Cortex of kidney (tissue), 1 donor: ENCODE data around the gene LSM3.

Experiments used
- DNase-seq: peaks from one replicate; lab custom pipeline; 2025; lab: John Stamatoyannopoulos, UW

The LSM3 gene

DNA sequence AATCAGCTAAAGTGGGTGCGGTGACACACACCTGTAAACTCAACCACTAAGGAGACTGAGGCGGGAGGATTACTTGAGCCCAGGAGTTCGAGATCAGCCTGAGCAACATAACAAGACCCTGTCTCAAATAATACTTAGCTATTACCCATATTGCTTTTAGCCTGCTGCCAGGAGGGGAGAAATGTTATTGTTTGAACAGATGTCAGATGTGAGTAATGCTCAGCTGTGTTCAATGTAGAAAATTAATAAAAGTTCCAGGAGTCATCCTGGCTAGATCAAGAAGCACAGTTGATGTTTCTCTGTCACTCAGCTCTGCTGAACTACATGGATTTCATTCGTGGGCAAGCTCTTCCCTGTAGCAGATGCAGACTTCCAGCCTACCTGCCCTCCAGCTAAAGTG, 22.2 kb downstream of the LSM3 start:
- DNase-seq = no peak

DNA sequence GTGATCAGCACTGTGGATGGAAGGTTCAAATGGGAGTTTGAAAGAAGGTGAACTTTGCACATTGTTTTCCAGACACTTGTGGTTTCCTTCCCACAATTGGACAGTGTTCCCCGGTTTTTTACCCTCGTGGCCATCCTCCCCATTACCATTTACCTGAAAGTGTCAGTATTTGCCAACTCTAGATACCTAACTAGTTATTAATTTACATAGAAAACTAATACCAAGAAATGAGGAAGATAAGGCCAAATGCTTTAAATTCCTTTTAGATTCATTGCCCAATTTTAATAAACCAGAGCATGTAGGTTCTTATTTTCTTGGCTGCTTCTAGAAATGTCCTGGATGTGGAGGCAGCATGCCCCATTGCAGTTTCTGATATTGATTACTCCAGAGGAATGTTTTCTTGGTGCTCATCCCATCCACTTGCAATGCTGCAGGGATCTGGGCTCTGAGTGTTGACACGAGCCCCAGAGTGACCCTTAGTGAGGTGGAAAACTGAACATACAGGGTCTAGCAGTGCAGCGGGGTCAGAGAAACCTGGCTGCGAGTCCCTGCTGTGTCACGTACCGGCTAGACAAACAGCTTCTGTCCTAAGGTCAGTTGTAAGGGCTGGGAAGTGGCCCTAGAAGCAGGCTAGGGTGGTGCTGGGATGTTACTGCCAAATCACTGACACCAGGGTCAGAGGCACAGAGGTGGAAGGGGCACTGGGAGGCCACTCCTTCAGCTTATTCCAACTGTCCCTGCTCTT, 23.5 kb downstream of the LSM3 start:
- no peak for DNase-seq

DNA sequence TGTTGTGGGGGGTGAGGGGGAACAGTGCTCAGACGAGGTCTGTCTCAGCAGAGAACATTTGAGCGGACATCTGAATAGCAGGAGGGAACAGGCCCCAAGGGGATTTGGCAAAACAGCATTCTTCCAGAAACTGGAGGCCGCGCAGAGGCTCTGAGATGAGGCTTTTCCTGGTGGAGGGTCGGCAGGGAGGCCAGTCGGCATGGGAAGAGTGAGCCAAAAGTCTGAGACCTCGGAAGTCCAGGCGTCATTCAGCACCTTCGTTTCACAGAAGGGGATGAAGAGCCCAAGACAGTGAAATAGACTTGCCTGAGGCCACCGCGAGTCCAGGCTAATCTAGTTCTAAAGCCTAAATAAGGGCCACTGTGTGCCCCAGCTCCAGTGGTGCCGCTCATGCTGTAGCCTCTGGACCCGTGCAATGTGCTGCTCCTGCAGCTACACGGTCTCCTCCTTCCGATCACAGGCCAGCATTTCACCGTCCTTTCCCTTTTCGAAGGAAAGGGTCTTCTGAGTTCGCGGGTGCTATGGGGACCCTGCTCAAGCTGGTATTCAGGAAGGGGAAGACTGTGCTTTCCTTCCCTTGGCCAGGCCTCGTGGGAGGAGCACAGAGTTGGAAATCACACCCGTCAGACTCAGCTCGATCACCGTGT, 24.4 kb downstream of the LSM3 start:
- DNase-seq = no peak

DNA sequence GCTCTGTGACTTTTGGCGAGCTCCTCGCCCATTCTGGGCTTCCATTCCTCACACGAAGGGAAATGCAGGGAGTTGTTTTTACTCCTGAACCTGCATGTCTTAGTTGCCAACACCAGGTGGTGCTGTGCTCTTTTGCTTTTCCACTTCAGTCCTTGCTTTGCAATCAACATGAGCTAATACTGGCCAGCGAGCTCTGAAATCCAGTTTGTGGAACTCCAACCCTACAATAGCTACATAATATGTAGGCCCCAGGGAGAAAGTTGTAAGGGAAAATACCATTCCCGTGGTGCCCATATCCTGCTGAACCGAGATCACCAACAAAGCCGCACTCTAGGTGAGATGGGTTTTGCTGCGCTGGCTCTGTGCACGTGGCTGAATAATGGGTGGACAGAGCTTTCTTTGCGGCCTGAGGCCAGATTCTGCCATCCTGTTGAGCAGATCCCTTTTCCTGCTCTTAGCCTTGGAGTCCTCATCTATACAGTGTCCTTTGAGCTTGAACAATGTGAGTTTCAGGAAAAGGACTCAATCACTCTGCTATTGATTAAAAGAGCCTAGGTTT, 25.0 kb downstream of the LSM3 start:
- DNase-seq = no peak

DNA sequence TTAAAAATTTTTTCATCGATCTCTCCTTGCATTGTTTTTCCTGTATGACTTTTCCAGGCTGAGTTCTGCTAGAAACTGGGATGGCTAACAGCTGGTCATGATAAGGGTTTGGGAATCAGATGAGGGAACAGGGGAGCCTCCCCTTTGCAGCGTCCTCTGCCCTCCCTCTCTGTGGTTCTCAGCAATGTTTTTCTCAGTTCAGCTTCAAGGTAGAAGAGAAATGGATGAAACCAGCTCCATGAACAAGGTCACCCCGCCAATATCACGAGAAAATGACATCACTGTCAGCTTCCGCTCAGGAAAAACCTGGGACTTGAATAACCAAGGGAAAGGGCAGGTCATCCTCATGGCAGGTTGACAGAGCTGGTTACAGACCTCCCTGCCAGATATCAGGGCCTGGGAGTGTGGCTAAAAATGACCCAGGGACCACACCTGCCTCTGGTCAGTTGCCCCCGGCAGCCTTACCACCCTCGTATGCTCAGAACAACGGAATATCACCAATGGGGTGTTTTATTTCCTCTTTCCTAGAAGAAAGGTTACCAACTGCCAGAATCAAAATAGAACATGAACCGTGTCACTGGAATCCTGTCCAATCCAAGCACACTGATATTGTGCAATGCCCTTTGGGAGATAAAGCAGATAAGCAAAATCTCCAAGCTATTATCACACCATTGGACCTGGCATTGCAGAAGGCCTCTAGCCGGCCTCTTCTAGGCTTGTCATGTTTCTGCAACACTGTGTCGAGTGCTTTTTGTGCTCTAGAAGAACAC, 26.1 kb downstream of the LSM3 start:
- DNase-seq = no peak

DNA sequence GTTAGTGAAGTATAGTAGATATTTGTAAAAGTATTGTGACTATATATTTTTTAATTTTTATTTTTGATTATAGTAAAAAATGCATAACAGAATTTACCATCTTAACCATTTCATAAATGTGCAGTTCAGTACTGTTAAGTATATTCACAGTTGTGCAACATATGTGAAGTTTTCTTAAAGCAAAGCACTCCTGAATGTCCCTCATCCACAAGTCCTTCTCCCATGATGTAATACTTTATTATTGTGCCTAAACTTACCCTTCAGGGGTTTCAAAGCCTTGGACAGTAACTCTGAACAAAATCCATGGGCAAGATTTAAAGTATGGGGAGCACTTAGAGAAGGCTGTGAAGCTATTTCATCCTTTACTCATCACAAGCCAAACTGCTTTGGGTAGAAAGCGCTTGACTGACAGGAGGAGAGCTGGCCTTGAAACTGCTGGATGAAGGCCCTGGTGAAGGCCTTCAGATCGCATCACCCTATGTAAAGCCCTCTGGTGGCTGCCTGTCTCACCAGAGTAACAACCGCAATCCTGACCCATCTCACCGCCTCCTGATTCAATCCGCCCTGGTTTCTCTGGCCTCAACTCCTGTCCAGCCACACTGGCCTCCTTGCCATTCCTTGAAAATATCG, 28.0 kb downstream of the LSM3 start:
- no peak for DNase-seq

DNA sequence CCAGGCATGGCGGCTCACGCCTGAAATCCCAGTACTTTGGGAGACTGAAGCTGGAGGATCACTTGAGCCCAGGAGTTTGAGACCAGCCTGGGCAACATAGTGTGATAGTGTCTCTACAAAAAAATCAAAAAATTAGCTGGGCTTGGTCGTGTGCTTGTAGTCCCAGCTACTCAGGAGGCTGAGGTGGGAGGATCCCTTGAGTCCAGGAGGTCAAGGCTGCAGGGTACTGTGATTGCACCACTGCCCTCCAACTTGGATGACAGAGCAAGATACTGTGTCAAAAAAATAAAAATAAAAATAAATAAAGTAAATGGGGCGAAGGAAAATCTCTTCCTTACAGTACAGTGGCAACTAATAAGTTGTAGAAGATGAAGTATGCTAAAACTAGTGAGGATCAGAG, 29.6 kb downstream of the LSM3 start:
- no peak for DNase-seq

DNA sequence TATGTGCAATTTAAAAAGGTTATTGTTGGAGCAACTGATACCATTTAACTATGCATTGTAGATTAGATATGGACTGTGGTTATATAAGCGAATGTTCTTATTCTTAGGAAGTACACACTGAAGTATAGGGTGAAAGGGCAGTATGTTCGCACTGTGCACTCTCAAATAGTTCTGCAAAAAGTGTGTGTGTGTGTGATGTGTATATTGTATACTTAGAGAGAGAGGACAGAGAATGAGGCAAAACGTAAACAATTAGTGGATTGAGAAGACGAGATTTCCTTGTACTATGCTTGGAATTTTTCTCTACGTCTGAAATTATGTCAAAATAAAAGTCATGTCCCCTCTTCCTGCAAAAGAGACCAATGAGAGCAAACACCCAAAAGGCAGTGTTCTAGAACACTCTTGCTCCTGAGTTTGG, 30.4 kb downstream of the LSM3 start:
- DNase-seq = no peak

DNA sequence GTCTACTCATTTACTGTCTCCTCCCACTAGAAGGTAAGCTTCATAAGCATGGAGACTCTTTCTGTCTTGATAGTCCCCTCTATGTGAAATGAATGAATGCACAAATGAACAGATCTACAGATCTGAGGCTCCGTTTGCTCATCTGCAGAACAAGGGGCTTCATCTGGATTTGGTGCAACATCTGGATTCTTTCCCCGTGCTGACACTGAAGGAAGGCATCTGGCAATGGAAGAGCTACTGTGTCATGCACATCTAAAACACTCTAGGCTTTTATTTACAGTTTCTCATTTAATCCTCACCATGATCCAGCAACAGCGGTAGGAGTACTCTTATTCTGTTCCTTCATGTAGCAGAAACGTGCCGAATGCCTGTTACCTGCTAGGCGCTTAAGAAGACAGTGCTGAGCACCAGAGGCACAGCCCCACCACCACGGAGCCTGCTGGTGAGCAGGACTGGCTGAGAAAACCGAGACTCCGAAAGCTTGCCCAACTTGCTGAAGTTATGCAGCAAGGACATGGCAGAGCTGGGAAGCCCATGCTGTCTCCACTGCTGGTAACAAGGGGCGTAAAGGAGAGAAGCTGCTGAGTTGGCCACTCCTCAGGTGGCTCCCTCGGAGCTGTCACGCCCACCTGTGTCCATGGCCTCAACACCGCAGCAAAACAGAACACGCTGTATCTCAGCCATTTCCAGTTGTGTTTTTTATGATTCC, 31.1 kb downstream of the LSM3 start:
- no peak for DNase-seq

DNA sequence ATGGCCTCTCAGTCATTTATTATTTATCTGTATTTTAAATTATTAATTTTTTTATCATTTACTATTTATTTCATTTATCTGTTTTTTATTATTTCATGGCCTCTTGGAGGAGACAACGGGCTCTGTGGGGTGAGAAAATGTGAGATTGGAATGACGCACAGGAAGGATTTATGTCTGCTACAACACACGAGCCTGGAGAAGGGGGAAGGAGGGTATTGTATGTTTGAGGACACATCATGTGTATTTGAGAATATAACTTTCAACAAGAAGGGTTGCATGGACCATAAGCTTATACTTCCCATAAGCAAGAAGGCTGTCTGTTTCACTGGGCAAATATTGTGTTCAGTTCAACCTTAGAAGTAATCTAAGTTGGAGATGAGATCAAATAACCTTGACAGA, 31.7 kb downstream of the LSM3 start:
- no peak for DNase-seq

DNA sequence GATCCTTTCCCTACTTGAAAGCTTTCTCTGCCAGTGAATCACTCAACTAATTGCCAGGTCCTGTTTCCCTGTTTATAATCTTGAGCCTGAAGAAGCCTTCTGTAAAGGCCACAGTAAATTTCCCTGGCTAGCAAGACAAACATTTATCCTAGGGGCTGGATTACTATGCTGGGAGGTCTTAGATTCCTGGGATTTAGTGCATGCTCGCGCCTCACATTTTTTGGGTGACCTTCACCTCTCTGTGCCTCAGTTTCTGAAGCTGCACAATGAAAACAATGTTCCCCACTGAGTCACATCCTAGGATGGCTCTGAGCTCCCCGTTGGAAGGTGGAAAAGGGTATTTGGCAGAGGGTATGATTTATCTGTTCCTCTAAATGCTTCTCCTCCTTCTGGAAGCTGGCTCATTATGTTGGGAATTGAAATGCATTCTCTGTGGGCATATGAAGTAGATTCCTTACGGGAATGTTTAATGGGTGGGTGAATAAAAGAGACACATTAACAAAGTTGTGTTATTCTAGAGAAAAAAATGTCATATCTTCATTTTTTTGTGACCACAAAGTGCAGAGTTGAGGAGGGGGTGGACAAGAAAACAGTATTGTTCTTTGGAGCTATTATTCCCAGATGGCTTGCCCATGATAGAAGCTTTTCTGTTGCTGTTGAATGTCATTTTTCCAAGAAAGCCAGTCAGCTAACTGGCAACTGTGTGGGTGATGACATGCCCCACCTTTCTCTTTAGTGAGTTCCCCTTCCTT, 32.4 kb downstream of the LSM3 start:
- DNase-seq = no peak

DNA sequence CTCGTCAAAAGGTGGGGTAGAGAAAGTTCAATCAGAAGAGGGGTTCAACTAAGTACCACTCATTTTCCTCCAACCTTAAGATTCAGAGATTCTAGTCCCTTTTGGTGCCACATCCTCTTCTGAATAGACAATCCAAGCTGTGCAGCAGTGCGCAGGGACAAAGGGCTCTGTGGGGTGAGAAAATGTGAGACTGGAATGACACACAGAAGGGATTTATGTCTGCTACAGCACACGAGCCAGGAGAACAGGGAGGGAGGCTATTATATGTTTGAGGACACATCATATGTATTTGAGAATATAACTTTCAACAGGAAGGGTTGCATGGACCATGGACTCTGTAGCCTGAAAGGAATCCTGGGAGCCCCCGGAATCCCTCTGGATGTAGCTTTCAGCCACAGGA, 33.0 kb downstream of the LSM3 start:
- DNase-seq = no peak

DNA sequence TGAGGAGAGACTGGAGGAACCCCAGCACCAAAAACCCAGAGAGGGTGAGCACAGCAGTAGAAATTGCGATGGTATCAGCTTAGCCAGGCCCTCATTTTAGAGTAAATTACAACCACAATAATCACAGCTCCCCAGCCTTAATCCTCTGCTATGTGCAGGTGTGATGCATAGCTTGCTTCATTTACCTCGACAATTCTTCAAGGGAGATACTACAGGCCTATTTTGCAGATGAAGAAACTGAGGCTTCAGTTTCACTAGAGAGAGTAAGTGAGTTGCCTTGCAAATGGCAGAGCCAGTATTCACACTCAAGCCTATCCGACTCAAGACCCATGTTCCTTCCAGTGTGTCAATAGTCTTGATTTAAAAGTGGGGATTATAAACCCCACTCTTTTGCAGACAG, 33.4 kb downstream of the LSM3 start:
- no peak for DNase-seq

DNA sequence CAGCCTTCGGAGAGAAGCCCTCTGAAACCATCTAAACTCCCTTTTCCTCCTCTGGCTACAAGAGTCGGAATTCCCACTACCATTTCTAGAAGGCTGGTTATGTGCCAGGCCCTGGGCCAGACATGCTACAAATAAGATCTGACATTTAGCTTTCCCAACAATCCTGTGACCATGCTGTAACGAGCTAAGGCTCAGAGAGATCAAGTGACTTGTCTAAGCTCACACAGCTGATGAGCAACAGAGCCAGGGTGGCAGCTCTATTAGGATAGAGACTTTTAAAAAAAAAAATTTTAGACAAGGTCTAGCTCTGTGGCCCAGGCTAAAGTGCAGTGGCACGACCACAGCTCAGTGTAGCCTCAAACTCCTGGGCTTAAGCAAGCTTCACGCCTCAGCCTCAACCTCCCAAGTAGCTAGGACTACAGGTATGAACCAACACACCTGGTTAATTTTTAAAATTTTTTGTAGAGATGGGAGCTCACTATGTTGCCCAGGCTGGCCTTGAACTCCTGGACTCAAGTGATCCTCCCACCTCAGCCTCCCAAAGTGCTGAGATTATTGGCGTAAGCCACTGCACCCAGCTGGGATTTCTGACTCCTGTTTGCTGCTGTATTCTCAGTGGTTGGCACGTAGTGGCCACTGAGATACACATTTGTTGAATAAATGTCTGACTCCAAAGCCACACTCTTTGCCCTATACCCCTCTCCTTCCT, 34.6 kb downstream of the LSM3 start:
- no peak for DNase-seq

DNA sequence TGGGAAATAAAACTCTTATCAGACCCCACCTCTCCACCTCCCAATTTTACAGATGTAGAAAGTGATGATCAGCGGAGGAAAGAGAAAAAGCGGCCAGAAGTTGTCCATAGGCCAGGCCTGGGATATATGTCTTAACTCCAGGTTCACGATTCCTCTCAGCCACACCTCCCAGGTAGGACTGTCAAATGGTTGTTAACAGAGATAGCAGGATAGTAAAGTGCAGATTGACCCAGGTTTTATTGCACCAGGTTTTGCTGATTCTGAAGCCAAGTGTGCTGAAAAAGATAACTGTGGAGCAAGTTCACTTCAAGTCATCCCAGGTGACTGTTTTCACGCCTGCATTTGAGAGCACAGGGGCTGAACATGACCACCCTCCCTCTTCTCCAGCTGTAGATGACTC, 36.1 kb downstream of the LSM3 start:
- no peak for DNase-seq

DNA sequence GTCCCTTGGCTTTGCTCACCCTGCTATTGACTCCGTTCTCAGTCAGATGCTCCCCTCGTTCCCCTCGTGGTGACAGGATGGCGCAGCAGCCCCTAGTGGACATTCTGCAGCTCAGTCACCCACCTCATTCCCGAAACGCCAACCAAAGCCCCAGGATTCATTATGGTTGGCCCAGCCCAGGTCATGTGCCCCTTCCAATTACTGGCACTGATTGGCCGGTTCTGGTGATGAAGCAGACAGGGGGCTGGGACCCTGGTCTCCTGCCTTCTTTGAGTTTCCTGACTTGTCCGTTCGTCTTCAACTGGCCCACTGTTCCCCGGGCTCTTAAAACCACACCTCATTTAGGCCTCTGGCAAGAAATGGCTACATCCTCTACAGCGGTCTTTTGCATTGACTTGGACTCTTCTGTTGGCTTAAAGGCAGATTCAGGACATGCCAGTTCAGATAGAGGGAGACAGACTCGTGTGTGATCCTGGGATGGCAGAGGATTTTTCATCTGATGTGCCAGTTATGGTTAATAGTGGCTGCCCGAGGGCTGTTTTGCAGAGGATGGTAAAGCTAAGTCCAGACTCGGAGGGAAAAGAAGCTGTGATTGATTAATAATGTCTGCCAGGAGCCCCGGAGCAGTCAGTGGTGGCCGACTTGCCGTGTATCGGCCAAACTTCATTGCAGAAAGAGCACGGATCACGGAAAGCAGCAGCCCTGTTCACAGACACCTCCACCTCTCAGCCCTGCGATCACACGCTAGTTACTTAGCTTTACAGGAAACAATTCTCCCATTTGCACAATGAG, 37.8 kb downstream of the LSM3 start:
- no peak for DNase-seq

DNA sequence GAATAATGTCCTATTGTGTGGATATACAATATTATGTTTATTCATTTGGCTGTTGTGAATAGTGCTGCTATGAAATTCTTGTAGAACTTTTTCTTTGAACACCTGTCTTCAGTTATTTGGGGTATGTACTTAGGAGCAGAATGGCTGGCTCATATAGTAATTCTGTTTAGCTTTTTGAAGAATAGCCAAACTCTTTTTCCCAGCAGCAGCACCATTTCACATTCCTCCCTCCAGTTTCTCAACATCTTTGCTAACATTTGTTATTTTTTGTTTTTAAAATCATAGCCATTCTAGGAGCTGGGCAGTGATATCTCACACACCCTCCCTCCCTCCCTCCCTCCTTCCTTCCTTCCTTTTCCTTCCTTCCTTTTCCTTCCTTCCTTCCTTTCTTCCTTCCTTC, 39.7 kb downstream of the LSM3 start:
- no peak for DNase-seq

DNA sequence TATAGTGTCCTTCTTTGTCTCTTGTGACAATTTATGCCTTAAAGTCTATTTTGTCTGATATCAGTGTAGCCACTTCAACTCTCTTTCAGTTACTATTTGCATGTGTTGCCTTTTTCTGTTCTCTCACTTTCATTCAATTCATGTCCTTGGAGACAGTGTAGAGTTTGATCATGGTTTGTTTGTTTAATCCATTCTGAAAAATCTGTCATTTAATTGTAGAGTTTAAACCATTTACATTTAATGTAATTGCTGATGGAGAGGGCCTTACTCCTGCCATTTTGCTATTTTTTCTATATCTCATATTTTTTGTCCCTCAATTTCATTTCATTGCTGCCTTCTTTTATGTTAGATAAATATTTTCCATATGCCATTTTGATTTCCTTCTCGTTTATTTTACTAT, 42.3 kb downstream of the LSM3 start:
- DNase-seq = no peak

DNA sequence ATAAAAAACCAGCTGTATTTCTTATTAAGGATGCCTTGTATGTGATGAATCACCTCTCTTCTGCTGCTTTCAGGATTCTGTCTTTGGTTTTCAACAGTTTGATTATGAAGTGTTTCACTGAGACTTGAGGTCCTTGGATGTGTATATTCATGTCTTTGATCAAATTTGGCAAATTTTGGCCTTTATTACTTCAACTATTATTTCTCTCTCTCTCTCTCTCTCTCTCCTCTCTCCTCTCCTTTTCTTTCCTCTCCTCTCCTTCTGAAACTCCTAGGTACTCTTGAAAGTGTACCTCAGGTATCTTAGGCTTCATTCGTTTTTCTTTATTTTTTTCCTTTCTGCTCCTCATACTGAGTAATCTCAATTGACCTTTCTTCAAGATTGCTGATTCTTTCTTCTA, 43.3 kb downstream of the LSM3 start:
- no peak for DNase-seq

DNA sequence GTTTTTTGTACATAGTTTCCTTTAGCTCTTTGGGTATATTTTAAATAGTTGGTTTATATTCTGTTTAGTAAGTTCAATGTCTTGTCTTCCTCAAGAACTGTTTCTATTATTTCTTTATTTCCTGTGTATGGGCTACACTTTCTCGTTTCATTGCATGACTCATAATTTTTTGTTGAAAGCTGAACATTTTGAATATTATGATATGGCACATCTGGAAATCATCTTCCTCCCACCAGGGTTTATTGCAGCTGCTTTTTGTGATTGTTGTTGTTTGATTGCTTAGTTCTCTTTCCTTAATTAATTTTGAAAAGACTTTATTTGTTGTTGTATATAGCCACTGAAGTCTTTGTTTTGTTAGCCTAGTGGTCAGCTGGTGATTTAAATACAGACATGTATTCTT, 43.8 kb downstream of the LSM3 start:
- DNase-seq = no peak
